ENCODE data around the gene TUBB3. TPM values are rescaled to one million over a fixed set of nuclear protein-coding genes. Genes with fewer than 3 reads are reported as not detected.

TUBB3 gene
- total RNA-seq, 1 donor: 299 TPM

DNA sequence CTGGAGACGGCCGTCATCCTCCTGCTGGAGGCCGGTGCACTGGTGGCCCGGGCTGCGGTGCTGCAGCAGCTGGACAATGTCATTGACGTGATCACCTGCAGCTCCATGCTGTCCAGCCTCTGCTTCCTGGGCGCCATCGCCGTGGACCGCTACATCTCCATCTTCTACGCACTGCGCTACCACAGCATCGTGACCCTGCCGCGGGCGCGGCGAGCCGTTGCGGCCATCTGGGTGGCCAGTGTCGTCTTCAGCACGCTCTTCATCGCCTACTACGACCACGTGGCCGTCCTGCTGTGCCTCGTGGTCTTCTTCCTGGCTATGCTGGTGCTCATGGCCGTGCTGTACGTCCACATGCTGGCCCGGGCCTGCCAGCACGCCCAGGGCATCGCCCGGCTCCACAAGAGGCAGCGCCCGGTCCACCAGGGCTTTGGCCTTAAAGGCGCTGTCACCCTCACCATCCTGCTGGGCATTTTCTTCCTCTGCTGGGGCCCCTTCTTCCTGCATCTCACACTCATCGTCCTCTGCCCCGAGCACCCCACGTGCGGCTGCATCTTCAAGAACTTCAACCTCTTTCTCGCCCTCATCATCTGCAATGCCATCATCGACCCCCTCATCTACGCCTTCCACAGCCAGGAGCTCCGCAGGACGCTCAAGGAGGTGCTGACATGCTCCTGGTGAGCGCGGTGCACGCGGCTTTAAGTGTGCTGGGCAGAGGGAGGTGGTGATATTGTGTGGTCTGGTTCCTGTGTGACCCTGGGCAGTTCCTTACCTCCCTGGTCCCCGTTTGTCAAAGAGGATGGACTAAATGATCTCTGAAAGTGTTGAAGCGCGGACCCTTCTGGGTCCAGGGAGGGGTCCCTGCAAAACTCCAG lies 3.4 kb upstream of the TUBB3 start:
- H3K4me3 ChIP-seq (ENCODE audit: low read depth, low read length): peak overlapping the region; percentile 13
- no peak for TF ChIP-seq CTCF (IDR thresholded peaks at IDR 0.05; ENCODE audit: insufficient read depth, low read length)
- DNase-seq (ENCODE audit: low read depth): no peak

DNA sequence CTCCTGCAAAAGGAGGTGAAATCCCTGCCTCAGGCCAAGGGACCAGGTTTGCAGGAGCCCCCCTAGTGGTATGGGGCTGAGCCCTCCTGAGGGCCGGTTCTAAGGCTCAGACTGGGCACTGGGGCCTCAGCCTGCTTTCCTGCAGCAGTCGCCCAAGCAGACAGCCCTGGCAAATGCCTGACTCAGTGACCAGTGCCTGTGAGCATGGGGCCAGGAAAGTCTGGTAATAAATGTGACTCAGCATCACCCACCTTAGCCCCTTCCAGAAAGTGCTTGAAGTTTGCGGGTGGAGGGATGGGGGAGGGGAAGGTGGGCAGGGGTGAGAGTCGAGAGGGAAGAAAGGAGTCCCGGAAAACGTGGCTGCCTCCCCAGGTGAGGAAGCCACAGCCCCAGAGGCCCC lies 2.4 kb upstream of the TUBB3 start:
- peak overlapping the region; percentile 35 for H3K4me3 ChIP-seq (ENCODE audit: low read depth, low read length)
- peak; percentile 37 for DNase-seq (ENCODE audit: low read depth)
- no peak for TF ChIP-seq CTCF (IDR thresholded peaks at IDR 0.05; ENCODE audit: insufficient read depth, low read length)

DNA sequence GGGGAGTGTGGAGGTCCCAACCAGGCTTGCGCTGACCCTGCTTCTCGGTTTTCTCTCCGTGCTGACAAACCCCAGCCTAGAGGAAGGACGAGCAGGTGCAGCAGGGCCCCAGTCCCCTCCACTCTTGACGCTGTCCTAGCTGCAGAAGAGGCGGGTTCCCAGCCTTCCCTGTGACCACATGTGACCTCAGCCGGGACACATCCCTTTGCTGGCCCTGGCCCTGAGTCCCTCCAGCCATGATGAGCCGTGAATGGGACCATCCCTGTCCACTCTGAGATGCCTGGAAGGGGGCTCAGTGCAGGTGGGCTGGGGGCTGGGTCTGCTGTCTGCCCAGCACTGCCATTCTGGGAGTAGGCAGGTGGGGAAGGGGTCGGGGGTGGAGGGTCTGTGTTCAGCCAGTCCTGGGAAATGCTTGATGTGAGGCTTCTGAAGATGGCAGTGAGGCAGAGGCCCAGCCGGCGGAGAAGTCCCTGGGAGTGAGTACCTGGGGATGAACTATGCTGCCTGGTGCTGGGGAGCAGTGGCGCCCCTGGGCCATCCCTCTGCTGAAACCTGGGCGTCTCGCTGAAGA lies 1.9 kb upstream of the TUBB3 start:
- DNase-seq (ENCODE audit: low read depth): no peak
- peak overlapping the region; percentile 51 for H3K4me3 ChIP-seq (ENCODE audit: low read depth, low read length)
- TF ChIP-seq CTCF (IDR thresholded peaks at IDR 0.05; ENCODE audit: insufficient read depth, low read length): no peak

DNA sequence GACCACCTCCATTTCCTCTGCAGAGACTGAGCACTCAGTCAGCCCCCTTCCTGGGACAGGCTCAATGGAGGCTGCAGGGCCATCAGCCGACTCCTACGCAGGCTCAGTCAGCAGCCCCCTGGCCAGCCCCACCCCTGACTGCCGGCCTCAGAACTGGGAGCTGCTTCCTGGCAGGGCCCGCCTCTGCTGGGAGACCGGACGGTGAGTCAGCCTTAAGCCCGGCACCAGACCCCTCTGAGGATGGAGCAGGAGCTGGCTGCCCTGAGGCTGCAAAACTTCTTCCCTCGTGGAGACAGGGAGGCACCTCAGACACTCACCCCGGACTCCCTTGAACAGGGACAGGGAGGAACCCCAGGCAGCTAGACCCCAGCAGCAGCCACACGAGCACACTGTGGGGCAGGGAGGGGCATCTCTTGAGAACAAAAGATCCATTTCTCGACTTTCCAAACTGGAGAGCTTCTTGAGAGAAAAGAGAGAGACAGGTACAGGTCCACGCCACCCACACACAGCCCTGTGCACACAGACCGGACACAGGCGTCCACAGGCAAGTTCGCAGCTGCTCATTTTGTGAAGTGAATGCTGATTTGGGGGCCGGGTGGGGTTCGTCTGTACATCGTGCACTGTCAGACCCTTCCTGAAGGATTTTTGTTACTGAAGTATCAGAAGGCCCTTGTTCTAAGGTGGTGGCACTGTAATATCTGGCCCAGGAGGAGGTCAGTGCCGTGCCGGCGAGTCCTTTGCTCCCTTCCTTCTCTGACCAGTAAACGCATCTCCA lies 1.3 kb upstream of the TUBB3 start:
- peak; percentile 92 for DNase-seq (ENCODE audit: low read depth)
- H3K4me3 ChIP-seq (ENCODE audit: low read depth, low read length): peak overlapping the region; percentile 83
- TF ChIP-seq CTCF (IDR thresholded peaks at IDR 0.05; ENCODE audit: insufficient read depth, low read length): no peak

- peak overlapping the region; percentile 83 for H3K4me3 ChIP-seq (ENCODE audit: low read depth, low read length)
These were observed 662 bp upstream of the TUBB3 start for GRCh38 chr16:89922477-89922883.

More at GRCh38 chr16:89922477-89922883, 662 bp upstream of the TUBB3 start:
- no peak for TF ChIP-seq CTCF (IDR thresholded peaks at IDR 0.05; ENCODE audit: insufficient read depth, low read length)
- peak; percentile 89 for DNase-seq (ENCODE audit: low read depth)
